GM12874 (cell line): ENCODE measurements around the gene APRT.

Experiments used
- TF ChIP-seq, protein P1 (sequence below): IDR thresholded peaks from 2 replicates; pipeline ENCODE4 v1.5.1; 2011; ENCODE audit warnings: low read depth, mild to moderate bottlenecking, control low read depth, low read length, moderate library complexity; ENCODE audit not compliant: insufficient read depth

The APRT gene

DNA sequence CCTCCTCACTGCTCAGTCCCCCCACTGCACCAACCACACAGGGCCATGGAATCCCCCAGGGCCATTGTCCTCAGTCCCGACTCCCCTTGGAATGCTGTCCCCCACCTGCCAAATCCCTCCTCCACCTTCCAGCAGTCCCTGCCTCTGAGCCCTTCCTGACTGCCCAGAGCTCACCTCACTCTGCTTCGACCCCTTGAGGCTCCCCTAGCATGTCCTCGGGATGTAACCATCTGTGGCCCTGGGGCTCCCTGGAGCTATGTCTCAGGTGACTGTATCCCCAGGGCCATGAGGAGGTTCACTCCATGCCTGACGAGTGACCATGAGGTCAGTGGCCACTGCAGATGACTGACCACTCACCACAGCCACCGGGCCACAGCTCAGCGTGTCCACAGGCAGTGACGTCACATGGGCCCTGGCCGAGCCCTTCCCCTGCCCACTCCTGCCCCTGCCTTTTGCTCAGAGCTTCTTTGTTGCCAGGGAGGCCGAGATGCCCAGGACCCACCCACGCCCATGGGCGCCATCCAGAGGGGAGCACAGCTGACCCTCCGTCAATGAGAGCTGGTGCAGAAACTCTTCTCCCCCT is 19.0 kb downstream of the APRT start:
- TF ChIP-seq, protein P1, sequence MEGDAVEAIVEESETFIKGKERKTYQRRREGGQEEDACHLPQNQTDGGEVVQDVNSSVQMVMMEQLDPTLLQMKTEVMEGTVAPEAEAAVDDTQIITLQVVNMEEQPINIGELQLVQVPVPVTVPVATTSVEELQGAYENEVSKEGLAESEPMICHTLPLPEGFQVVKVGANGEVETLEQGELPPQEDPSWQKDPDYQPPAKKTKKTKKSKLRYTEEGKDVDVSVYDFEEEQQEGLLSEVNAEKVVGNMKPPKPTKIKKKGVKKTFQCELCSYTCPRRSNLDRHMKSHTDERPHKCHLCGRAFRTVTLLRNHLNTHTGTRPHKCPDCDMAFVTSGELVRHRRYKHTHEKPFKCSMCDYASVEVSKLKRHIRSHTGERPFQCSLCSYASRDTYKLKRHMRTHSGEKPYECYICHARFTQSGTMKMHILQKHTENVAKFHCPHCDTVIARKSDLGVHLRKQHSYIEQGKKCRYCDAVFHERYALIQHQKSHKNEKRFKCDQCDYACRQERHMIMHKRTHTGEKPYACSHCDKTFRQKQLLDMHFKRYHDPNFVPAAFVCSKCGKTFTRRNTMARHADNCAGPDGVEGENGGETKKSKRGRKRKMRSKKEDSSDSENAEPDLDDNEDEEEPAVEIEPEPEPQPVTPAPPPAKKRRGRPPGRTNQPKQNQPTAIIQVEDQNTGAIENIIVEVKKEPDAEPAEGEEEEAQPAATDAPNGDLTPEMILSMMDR, result no peak

DNA sequence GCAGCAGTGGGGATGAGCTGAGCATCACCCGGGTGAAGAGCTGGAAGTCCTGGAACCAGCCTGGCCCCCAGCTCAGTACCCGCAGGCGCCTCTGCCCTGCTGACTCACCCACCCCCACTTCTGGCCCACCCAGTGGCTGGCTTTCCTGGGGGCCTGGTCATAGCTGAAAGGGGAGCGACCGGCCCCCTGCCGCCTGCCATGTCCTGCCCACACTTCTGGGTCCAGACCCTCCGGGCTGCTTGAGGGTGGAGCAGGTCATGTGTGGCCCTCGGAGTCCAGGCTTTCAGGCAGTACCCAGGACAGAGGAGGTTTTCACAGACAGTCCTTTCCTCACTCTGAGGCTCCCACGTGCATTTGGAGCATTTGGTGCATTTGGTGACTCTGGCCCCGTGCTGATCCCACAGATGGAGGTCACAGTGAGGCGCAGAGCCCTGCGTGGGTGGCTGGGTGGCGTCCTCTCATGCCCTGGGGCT is 19.6 kb downstream of the APRT start:
- TF ChIP-seq, protein P1, result no peak

DNA sequence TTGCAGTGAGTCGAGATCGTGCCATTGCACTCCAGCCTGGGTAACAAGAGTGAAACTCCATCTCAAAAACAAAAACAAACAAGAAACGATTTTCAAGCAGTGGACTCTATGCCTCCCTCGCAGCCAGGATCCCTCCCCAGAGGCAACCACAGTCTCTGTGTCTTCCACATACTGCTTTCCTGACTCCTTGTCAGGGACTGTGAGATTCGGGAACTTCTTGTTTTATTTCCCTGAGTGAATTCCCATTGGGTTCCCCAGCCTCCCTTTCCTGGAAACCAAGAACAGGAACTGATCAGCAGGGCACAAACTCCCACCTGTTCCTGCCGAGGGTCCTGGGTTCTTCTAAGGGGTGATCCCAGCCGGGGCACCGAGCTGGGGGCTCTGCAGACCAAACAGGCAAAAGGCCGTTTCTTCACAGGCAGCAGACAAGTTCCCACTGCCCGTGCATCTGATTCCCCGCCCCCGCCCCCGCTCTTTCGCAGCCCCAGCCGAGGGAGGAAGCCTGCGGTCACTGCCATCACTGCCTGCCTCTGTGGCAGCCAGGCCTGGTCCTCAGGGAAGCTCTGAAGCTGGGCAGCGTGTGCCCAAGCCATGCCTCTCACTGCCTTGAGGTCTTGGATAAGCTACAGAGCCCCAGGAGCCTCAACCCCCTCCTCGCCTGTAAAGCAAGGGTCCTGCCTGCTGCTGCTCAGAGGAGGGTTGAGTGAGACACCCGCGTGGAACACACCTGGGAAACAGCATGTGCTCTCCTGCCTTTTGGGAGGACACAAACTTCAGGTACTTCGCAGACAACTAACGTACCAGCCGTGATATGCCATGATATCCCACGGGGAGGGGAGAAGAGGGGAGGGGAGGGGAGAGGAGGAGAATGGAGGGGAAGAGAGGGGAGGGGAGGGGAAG is 21.2 kb downstream of the APRT start:
- TF ChIP-seq, protein P1, result no peak

DNA sequence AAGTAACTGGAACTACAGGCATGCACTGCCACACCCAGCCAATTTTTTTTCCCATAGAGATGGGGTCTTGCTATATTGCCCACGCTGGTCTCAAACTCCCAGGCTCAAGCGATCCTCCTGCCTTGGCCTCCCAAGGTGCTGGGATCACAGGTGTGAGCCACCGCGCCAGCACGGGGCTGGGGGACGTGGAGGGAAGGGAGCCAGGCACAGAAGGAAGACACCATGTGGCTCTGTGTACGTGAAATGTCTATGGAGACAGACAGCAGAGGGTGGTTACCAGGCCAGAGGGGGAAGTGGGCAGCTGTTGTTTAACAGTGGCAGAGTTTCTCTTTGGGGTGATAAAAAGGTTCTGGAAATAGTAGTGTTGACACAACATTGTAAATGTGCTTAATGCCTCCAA is 22.1 kb downstream of the APRT start:
- TF ChIP-seq, protein P1, result no peak

DNA sequence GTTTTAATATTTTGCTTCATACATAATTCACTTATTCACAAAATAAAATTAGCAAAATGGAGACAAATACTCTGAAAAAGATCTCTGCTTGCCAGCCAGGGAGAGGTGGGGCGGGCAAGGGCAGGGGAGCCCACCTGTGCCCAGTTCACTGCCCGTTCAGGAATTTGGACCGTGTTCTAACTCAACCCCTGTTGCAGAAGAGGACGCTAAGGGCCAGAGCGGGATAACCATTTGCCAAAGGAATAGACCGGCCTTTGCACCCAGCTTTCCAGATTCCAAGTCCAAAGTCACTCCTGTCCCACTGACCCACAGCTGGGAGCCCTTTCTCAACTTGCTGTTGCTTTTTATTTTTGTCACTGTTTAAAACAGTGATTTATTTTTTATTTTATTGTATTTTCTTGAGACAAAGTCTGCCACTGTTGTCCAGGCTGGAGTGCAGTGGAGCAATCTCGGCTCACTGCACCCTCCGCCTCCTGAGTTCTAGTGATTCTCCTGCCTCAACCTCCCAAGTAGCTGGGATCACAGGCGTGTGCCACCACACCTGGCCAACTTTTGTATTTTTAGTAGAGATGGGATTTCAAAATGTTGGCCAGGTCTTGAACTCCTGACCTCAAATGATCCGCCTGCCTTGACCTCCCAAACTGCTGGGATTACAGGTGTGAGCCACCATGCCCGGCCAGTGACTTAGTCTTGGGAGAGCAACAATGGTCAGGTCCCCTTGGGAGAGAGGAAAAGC is 24.0 kb downstream of the APRT start:
- TF ChIP-seq, protein P1, result no peak

DNA sequence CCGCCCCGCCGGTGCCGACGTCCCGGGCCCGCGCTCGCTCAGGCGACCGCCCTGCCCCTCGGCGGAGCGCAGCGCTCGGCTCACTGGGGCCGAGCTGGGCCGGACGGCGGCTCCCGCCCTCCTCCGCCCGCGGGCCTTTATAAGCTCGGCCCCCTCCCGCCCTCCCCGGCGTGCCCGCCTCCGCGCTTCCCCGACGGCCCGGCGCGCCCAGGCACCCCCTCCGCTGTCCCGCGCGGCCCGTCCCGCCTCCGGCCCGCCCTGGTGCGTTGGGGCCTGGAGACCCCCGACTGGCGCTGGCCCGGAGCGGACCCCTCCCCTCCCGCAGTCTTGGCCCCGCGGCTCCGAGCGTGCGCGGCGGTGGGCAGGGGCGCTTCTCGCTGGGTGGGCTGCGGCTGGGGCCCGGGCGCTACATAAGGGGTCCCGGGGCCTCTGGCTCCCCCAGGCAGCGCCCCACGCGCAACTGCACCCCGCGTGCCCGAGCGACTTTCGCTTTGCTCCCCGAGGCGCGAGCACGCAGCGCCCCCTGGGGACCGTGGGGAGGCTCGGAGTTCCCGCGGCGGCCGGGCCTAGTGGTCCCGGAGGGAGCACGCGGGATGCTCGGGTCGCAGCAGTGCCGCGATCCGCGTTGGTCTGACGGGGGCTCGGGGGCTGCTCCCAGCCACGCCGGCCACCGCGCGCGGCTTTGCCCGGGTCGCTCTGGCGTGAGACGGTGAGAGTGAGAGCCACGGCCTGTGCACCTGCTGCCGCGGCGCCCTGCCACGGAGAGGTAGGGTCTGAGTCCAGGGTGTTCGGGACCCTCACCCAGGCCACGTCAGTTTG is 26.4 kb downstream of the APRT start, which contains the start of gene PIEZO1:
Gene PIEZO1 (minus strand): TSS at position 115 of the 819 bp plus-strand sequence. CDS start 256 bp downstream, outside the sequence.
- TF ChIP-seq, protein P1, result peak; percentile 93

DNA sequence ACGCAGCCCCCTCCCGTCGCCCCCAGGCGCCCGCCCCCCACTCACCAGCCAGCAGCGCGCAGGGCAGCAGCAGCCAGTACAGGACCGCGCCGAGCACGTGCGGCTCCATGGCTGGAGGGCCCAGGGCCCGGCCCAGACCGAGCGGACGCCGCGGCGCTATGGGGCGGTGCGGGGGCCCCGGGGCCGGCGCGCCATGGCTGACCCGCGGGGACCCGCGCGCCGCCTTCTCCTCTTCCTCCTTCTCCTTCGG is 26.9 kb downstream of the APRT start:
- TF ChIP-seq, protein P1, result no peak
